Lung microvascular endothelial cell (primary cell): ENCODE data around the gene RIPOR3. TPM values are rescaled to one million over a fixed set of nuclear protein-coding genes. Genes with fewer than 3 reads are reported as not detected.
A peak's percentile ranks its signal among the peaks of the same experiment; 100 is the strongest.
"Not testable (repeated sequence)": the region's sequence is repeated elsewhere in the genome, so short reads cannot be mapped to it uniquely, and the experiment has no call there.

Experiments used
- DNase-seq, 2 donors: peaks; one replicate each; pipeline versions ENCODE4 v3.0.0 to v3.0.0-alpha.2; 2010; ENCODE audit warnings: low read depth in 2 of 2
- total RNA-seq: library from RNA; depleted of rRNA; stranded (reverse); fragments of >200 nt; gene quantifications from 2 replicates; pipeline ENCODE4 v1.2.1, GENCODE V29; 2014

Gene RIPOR3
- total RNA-seq, 1 donor from 2014 or later = 0.20 TPM

DNA sequence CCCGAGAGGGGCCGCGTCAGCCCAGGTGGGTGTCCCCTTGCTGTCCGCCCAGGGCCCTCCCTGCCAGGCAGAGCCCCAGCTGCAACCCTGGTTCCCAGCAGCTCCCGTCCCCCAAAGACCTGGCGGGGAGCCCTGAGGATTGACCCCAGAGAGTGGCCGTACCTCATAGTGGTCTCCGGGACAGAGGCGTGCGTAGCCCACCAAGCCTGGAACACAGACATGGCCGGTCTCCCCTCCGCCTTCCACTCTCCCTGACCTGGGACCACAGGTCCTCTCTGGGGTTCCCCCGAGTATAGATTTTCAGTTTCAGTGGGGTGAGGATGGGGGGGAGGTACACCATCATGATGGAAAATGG lies 82.6 kb downstream of the RIPOR3 start:
- DNase-seq = no peak

DNA sequence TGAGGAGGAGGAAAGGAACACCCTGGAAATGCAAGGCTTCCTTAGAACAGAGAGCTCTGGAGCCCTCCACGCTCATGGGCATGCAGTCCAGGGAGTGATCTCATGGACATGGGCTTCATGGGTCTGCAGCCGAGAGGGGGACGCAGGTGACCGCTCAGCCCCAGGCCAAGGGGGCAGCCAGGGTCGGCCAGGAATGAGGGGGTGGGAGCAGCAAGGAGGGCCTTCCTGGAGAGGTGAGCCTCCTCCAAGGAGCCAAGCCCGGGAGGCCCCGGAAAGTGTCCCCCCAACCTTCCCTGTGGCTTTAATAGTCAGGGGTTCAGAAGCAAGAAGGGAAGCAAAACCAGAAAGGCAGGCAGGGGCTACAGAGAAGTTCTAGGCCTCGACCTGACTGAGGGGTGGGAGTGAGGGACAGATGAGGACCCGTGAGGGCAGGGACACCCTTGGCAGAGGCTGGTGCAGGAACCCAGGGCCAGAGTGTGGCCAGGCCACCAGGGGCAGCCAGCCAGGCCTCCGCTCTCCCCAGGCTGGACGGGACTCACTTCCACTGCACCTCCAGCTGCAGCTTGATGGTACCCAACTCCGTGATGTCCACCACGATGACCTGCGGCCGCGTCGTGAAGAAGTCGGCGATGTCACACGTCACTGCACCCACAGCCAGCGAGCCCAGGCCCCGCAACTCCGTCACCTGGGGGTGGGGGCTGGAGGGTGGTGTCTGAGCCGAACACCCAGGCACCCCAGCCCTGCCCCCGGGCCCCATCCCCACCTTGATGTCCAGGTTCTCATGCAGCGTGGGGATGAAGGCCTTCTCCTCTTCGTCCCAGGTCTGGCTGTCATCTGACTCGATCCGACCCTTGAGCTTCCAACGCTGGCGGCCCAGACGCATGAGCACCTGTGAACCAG lies 83.2 kb downstream of the RIPOR3 start:
- DNase-seq = no peak

DNA sequence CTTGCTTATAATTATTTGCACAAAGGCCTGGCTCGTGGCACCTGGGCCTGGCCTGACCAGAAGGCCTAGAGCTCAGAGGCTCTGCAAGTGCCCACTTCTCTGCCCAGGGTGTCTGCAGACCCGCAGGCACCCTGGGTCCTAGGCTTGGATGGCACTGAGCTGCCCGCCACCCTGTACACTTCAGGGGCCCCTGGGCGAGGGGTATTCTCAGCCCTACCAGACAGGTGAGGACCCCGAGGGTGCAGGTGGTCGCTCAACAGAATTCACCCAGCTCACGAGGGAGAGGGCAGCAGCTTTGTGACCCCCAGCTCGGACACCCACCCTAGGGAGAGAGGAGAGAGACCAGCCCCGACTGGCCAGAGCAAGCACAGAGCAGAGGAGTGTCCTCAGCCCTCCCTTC lies 83.9 kb downstream of the RIPOR3 start:
- DNase-seq = no peak

DNA sequence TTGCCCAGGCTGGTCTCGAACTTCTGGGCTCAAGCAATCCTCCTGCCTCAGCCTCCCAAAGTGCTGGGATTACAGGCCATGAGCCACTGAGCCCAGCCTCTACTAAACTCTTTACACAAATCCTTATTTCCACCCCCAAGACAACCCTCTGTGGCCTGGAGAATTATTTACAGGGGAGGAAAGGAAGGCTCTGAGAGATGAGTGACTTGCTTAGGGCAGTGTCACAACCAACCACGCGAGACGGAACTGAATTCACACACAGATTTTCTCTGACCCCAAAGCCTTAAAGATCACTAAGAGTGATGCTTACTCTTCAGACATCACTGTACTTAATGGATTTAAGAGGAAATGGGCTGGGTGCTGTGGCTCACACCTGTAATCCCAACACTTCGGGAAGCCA lies 86.2 kb downstream of the RIPOR3 start:
- DNase-seq = no peak

DNA sequence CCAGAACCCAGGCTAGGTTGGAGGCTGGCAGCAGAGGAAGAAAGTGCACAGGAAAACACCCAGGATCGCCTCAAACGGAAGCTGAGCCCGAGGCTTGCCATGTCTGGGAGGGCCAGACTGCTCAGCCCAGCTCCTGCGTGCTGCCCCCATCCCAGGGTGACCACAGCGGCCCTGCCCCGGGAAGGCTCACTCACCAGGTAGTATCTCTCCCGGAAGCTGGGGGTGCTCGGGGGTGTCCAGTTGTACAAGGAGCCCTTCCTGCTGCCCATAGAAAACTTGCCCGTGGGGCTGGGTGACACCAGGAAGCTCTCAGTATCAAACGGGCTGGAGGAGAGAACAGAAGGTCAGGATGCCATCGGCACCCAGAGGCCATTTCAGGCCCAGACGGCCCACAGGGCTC lies 86.9 kb downstream of the RIPOR3 start:
- no peak for DNase-seq

DNA sequence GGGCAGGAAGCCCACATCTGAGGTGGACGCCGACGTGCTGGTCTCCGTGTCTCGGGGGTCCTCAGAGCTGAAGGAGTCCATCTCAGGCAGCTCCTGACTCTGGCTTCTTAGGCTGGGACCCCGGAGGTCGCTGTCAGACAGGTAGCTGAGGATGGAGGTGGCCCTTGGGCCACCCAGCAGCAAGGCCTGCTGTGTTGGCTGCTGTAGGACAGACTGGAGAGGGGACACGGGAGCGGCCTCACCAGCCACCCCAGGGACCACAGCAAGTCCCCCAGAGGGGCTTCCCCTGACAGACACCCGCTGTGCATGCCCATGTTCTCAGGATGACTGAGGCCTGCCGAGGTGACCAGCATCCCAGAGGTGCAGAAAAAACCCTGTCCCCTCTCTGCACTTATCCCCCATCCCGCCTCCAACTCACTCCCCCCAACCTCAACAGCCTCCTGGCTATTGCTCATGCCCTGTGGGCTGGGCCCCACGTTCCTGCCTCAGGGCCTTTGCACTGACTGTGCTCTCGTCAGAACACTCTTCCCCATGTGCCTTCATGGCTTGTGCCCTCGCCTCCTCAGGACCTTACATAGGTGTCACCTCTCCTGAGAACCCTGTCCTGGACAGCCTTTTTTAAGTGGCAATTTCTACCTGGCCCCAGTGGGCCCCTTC lies 88.8 kb downstream of the RIPOR3 start:
- no peak for DNase-seq

DNA sequence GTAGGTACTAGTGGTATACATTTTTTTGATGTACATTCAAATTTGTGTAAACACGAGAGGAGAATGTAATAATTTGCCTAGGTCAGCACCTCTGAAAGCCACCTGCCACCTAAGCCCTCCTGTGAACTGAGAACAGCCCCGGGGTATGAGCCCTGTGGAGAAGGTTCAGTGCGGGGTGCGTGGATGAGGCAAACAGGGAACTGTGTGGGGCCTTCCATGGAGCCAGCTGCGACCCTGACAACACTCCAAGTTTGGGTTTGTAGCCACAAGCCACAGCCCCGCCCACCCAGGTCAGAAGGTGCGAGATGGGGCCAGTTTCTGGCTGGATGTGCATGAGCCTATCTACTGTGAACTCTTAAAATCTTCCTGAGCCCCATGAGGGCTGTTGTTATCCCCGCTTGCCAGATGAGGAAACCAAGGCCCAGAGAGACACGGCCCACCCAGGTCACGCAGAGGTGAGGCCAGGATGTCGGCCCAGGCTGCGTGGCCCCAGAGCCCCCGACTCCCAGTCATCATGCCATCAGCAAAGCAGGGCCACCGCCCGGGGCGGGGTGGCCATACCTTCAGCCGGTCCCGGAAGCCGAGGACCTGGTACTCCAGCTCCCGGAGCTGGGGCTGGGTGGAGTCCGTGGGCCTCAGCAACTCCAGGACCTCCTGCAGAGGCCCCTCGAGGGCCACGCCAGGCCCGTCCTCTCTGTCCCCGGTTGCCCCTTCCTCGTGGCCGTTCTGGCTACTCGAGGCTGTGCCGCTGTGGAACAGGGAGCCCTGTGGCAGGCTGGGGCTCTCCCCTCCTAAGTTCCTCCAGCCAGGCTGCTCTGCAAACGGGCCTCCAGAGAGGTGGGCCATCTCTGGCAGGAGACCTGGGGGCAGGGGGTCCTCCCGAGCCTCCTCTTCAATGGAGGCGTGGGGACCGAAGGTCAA lies 89.6 kb downstream of the RIPOR3 start:
- DNase-seq = no peak

DNA sequence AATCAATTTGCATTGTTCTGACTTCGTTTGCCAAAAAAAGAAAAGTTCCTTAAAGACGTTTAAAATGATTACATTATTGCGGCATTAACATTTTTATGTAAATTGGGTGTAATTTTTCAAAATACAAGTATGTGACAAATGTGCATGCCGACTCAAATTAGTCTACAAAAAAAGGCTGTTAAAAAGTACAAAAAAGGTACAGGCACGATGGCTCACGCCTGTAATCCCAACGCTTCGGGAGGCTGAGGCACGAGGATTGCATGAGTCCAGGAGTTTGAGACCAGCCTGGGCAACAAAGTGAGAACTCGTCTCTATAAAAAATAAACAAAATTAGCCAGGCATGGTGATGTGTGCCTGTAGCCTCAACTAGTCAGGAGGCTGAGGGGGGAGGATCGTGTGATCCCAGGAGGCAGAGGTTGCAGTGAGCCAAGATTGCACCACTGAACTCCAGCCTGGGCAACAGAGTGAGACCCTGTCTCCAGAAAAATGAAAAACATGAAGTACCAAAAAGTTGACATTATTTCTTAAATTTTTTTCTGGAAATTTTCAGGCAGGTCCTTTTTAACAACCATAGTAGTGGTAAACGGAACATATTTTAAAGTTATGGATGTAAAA lies 91.0 kb downstream of the RIPOR3 start:
- DNase-seq = no peak

DNA sequence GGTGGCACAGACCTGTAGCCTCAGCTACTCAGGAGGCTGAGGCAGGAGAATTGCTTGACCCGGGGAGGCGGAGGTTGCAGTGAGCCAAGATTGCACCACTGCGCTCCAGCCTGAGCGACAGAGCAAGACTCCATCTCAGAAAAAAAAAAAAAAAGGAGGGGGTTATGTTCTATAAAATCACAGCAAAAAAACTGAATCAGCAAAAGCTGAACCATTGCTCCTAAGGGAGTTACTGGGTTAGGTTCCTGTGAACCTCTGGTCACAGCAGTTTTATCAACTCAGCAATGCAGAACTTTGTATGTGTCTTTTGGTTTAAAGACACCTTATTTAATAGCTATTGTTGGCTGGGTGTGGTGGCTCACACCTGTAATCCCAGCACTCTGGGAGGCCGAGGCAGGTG lies 92.6 kb downstream of the RIPOR3 start:
- DNase-seq = not testable (repeated sequence)

DNA sequence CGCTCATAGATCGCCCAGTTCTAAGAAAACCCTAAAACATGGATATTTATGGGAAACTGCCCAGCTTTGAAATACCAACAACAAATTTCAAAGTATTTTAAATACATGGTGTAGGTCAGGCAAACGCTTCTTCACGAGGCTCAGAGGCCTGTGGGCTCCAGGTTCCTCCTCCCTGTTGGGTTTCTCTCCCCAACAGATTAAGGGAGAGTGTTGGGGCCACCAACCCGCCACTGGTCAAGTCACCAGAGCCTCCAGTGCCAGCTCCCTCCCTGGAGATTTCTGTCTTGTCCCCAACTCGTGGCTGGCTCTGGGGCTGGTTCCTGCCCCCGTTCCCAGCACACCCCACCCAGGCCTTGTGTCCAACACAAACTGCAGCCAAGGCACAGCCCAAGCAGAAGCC lies 93.3 kb downstream of the RIPOR3 start:
- DNase-seq = no peak

DNA sequence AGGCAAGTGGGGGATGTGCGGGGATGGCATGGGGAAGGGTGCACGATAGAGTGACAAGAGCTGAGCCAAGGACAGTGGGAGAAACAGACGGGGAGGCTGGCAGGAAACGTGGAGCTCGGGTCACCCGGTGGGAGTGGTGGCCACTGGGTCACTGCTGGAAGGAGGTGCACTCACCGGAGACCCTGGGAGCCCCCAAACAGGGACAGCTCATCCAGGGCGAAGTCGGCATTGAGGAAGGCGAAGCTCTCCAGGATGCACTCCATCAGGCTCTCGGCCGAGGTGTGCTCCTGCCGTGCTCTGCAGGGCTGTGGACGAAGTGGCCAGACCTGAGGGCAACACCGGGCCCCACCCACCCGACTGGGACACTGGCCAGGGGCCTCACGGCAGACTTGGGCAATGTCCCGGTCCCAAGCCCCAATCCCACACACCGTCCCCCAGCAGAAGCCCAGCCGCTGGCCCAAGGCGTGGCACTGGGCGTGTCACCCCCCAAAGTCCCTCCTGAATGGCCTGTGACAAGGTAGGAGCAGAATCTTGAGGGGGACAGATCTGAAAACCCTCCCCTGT lies 93.9 kb downstream of the RIPOR3 start:
- no peak for DNase-seq

DNA sequence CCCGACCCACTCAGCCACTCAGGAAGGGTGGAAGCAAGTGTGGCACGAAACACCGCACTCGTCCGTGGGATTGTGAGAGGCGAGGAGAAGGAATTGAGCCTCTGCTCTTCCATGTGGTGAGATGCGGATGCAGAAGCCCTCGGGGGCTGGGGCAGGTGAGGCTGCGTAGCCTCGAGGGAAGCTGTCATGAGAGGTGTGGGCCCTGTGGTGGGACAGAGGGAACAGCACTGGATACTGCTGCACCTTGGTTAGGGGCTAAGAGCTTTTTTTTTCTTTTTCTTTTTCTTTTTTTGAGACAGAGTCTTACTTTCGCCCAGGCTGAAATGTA lies 94.7 kb downstream of the RIPOR3 start:
- DNase-seq = no peak

DNA sequence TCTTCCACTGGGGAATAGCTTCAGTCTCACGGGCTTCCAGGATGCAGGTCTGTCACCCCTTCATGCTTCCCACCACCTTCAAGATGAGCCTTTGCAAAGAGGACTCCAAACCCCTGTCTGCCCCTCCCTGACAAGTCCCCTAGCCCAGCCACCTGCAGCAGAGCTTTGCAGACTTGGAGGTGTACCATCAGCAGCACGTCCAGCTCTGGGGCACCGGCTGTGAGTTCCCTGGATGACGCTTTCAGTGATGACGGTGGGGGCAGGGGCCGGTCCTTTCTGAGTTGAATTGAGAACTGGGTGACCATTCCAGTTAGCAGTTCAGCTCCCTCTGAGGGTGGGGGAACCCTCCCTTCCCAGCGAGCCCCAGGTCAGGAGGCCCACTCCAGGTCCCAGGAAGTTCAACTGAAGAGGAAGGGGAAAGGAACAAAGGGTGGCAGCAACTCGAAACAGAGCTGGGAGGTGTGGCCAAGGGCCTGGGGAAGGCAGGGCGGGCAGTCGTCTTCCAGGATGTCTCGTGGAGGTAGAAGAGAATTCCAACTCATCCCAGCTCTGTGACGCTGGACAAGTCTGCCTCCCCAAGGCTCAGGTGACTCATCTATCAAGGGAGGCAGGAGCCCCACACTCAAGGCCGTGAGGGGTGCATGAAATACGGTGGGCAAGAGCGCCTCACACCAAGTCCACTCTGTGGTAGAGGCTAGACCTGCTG lies 95.2 kb downstream of the RIPOR3 start:
- DNase-seq = no peak

DNA sequence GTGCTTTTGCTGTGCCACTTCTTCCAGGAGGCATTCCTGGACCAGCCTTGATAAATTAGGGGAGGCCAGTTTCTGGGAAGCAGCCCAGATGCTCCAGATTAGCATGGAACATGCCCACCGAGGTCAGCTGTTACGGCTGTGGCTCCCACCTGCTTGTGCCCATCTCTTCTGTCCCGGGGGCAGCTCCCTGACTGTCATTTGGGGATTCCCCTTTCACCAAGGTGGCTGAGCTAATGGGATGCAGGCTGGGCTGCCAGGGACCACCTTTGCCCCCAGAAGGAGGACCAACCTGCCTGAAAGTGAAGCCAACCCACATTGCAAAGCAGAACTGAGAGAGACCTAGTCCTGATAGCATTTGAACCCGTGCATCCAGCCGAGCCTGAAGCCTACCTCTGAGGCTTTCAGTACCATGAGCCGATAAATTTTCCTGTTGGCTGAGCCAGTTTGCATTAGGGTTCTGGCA lies 95.9 kb downstream of the RIPOR3 start:
- no peak for DNase-seq

DNA sequence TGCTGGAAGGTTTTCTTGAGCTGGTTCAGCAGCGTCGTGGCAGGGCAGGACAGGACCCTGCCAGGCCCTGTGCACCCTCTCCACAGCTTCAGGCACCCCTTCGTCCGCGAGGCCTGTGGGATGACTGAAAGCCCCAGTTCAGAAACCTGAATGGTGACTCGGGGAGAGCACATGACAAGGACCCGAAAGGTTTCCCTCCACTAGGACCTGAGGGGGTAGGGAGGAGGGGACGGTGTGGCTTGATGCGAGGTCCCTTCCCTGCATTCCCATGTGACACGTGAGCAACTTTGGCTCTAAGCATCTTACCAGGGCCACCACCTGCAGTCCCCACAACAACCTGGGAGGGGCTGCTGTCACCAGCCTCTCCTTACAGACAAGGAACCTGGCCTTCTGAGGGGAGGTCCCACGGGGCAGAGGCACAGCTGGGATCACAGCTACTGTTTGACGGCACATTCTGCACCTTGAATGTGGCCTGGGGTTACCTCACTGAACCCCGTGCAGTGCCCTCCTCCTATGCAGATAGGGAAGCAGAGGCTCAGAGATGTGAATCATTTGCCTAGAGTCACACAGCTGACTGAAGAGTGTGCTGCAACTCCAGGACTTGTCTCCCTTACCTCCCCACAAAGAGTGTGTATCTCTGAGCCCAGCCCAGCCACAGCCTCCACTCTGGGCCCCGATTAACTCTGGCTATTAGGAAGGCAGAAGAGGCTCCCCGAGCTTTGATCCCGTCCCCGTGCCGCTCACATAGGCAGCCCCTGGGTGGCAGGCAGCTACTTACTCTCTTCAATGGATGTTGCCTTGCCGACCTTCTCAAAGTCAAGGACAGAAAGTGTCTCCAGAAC lies 96.5 kb downstream of the RIPOR3 start:
- peak in 1 of 2 donors; percentile 19 for DNase-seq

DNA sequence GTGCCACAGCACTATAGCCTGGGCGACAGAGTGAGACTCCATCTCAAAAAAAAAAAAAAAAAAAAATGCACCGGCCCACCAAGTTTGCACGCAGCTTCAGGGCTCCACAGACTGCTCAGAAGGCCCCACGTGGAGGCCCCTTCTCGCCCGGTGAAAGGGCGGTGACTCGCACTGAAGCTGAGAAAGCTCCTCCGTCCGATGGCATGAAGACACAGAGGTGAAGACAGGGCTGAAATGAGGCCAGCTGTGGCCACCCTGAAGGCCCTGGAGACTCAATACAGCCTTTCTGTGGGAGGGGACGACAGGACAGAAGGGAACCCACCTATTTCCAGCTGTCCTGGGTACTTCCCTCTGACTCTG lies 97.1 kb downstream of the RIPOR3 start:
- DNase-seq = no peak

DNA sequence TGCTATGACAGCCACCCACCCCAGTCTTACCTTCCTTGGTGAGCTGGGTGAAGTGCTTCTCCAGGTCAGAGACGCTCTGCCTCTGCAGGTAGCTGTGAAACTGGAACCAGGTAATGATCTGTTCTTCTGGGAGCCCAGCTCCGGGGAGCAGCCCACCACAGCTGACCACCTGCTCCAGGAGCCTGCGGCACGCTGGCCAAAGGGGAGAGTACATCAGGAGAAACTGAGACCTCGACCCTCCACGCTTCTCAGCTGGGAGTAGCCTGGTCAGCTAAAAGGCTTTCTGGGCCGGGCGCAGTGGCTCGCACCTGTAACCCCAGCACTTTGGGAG lies 98.4 kb downstream of the RIPOR3 start:
- DNase-seq = no peak

DNA sequence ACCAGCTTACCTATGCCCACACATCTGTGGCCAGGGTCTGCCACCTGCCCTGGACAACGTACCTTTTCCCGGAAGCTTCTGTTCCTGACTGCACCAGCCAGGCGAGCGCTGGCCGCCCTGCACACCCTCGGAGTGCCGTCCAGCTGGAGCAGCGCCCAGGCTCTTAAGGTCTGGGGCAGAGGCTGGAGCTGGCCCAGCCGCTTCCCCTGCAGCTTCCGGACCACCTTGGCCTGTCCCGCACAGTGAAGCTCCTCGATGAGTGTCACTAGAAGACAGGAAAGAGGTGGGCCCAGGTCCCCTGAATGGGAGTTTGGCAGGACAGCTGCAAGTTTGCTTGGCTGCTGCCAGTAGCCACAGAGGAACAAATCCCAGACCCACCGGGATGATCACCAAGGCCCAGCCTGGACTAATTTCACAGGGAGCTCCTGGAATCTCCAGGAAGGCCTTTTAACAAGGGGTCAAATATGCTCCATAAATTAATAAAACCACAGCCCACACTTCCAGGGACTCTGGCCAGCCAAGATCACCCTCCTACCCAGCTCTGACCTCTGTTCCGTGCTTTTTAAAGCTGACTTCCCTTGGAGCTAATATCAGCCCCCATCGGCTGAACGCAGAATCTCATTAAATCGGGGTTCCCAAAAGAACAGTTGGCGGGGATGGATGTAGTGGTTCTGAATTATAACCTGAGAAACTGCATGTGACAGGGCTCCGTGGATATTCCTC lies 98.9 kb downstream of the RIPOR3 start:
- peak; percentile 70 to 71 for DNase-seq

DNA sequence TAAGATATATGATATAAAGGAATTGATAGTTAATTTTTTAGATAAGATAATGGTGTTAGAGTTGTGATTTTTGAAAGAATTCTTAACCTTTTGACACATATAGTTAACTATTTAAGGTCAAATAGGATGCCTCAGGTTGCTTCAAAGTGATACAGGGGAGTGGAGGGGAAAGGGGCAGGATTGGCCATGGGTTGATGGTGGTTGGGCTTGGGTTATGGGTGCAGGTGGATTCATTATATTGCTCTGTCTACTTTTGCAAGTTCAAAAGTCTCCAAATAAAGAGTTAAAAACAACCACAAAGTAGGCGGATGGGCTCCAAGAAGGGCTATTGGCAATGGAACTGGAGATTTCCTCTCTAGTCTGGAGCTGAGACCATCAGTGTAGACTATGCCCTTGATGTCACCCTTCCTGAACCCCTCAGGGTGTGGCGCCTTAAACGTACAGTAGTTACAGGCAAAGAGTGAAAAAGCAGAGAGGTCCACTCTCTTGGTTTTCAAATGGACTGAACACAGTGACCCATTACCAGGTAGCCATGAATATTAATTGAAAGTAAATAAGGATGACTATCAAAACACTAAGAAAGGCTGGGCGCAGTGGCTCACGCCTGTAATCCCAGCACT lies 100.0 kb downstream of the RIPOR3 start:
- DNase-seq = no peak
